ENCODE results near the gene LMTK3. TPM values are rescaled to one million over a fixed set of nuclear protein-coding genes. Genes with fewer than 3 reads are reported as not detected.

LMTK3 gene
- polyA plus RNA-seq, 1 of the 3 experiments (the other 2 are of a cell fraction), result 3.2 TPM

- Histone ChIP-seq H3K4me2 (no peak overlapping the region), H3K4me1 (ENCODE audit: control insufficient read depth in 1 of 2, insufficient read depth in 2 of 2, low read depth in 1 of 2, low read length in 1 of 2) (peaks cover 4 to 16% of the 10 kb centered on the region in 2 experiments; a peak in 2 of 4 replicates), H3F3A (replicated peaks; ENCODE audit: insufficient read depth) (peaks cover 12% of the 10 kb centered on the region), H4K20me1 (ENCODE audit: insufficient read depth) (no peaks in the 10 kb centered on the region), H3K79me2 (ENCODE audit: insufficient read depth) (peaks cover 24% of the 10 kb centered on the region), H3K9me3 (no peaks in the 10 kb centered on the region), H3K27me3 (ENCODE audit: insufficient read depth) (no peaks in the 10 kb centered on the region), H3K36me3 (replicated peaks in 1 of 2; ENCODE audit: control insufficient read depth in 1 of 2, insufficient read depth in 2 of 2, low read length in 1 of 2) (peaks cover 5 to 13% of the 10 kb centered on the region in 2 experiments), H3K27ac (ENCODE audit: low read depth in 2 of 2, low read length in 1 of 2) (no peak overlapping the region), H3K4me3 (ENCODE audit: low read depth in 2 of 2, low read length in 1 of 2) (no peak overlapping the region), H3K9ac (no peak overlapping the region), H2AFZ (ENCODE audit: low read depth) (no peak overlapping the region), H3K9me2 (no peaks in the 10 kb centered on the region)
- no peak for TF ChIP-seq RXRA (IDR thresholded peaks at IDR 0.05; ENCODE audit: borderline replicate concordance, low read depth)
- TF ChIP-seq, protein P1, sequence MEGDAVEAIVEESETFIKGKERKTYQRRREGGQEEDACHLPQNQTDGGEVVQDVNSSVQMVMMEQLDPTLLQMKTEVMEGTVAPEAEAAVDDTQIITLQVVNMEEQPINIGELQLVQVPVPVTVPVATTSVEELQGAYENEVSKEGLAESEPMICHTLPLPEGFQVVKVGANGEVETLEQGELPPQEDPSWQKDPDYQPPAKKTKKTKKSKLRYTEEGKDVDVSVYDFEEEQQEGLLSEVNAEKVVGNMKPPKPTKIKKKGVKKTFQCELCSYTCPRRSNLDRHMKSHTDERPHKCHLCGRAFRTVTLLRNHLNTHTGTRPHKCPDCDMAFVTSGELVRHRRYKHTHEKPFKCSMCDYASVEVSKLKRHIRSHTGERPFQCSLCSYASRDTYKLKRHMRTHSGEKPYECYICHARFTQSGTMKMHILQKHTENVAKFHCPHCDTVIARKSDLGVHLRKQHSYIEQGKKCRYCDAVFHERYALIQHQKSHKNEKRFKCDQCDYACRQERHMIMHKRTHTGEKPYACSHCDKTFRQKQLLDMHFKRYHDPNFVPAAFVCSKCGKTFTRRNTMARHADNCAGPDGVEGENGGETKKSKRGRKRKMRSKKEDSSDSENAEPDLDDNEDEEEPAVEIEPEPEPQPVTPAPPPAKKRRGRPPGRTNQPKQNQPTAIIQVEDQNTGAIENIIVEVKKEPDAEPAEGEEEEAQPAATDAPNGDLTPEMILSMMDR (IDR thresholded peaks at IDR 0.05), result no peak
- no peak for TF ChIP-seq RAD21 (IDR thresholded peaks at IDR 0.05; ENCODE audit: low read length)
- TF ChIP-seq, protein P2, sequence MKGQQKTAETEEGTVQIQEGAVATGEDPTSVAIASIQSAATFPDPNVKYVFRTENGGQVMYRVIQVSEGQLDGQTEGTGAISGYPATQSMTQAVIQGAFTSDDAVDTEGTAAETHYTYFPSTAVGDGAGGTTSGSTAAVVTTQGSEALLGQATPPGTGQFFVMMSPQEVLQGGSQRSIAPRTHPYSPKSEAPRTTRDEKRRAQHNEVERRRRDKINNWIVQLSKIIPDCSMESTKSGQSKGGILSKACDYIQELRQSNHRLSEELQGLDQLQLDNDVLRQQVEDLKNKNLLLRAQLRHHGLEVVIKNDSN (IDR thresholded peaks at IDR 0.05; ENCODE audit: borderline replicate concordance, low read depth), result no peak
- no peak for TF ChIP-seq SMC3 (IDR thresholded peaks at IDR 0.05; ENCODE audit: low read depth, low read length)
- TF ChIP-seq FOSL2 (IDR thresholded peaks at IDR 0.05; ENCODE audit: borderline replicate concordance, low read depth), result no peak
- TF ChIP-seq, protein P3, sequence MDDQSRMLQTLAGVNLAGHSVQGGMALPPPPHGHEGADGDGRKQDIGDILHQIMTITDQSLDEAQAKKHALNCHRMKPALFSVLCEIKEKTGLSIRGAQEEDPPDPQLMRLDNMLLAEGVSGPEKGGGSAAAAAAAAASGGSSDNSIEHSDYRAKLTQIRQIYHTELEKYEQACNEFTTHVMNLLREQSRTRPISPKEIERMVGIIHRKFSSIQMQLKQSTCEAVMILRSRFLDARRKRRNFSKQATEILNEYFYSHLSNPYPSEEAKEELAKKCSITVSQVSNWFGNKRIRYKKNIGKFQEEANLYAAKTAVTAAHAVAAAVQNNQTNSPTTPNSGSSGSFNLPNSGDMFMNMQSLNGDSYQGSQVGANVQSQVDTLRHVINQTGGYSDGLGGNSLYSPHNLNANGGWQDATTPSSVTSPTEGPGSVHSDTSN (IDR thresholded peaks at IDR 0.05), result no peak
- TF ChIP-seq EP300 (IDR thresholded peaks at IDR 0.05; ENCODE audit: borderline replicate concordance in 1 of 2, low read depth in 1 of 2, low read length in 1 of 2), result no peak
- TF ChIP-seq SIN3A (IDR thresholded peaks at IDR 0.05; ENCODE audit: borderline replicate concordance, low read depth, low read length), result no peak
- TF ChIP-seq GABPA (IDR thresholded peaks at IDR 0.05; ENCODE audit: low read depth), result no peak
- no peak for TF ChIP-seq JUND (IDR thresholded peaks at IDR 0.05)
- TF ChIP-seq EZH2phosphoT487 (IDR thresholded peaks at IDR 0.05; ENCODE audit: borderline replicate concordance, low read depth), result no peak
- no peak for TF ChIP-seq ZBTB33 (IDR thresholded peaks at IDR 0.05; ENCODE audit: borderline replicate concordance, low read depth)
- no peak for TF ChIP-seq ELF1 (IDR thresholded peaks at IDR 0.05)
- no peak for TF ChIP-seq MAX (IDR thresholded peaks at IDR 0.05; ENCODE audit: low read depth)
- CTCF ChIA-PET, result interaction anchor here (0.6 kb wide), 1 partner anchor 176 kb away, joined by 3 read pairs; no protein-coding TSS in a partner anchor
- POLR2A ChIA-PET, result no interaction called here
- no peak for DNase-seq
- WGBS (ENCODE audit: low lambda C conversion rate), result 96% methylated on average over 43 of the region's 60 CpGs
These were observed 68.4 kb downstream of the LMTK3 start for GRCh38 chr19:48443256-48443655.

Measured in SK-N-SH (cell line).